NCI-H1048 (cell line): ENCODE data around the gene CAPN7.

Experiments used
- DNase-seq: peaks from one replicate; lab custom pipeline; 2025; lab: John Stamatoyannopoulos, UW

The CAPN7 gene

GRCh38 chr3:15199493-15200105 lies 6.4 kb upstream of the CAPN7 start:
- DNase-seq = no peak

- DNase-seq = no peak
These were observed 2.0 kb upstream of the CAPN7 start for GRCh38 chr3:15204005-15204404.

GRCh38 chr3:15205482-15205933 lies 538 bp upstream of the CAPN7 start:
- no peak for DNase-seq

- DNase-seq = no peak
These were observed 873 bp downstream of the CAPN7 start for GRCh38 chr3:15206662-15207576.

GRCh38 chr3:15207836-15208504 lies 1.9 kb downstream of the CAPN7 start:
- DNase-seq = no peak

- DNase-seq = no peak
These were observed 5.9 kb downstream of the CAPN7 start for GRCh38 chr3:15211937-15212336.

GRCh38 chr3:15214758-15215157 lies 8.7 kb downstream of the CAPN7 start:
- DNase-seq = no peak

- no peak for DNase-seq
These were observed 9.9 kb downstream of the CAPN7 start for GRCh38 chr3:15215996-15216395.

- DNase-seq = no peak
These were observed 10.5 kb downstream of the CAPN7 start for GRCh38 chr3:15216501-15216900.

GRCh38 chr3:15217011-15217671 lies 11.1 kb downstream of the CAPN7 start:
- DNase-seq = no peak

- DNase-seq = no peak
These were observed 11.8 kb downstream of the CAPN7 start for GRCh38 chr3:15217841-15218267.

- no peak for DNase-seq
These were observed 12.6 kb downstream of the CAPN7 start for GRCh38 chr3:15218689-15219088.

GRCh38 chr3:15220056-15220455 lies 14.0 kb downstream of the CAPN7 start:
- DNase-seq = no peak

- DNase-seq = no peak
These were observed 14.6 kb downstream of the CAPN7 start for GRCh38 chr3:15220661-15221060.

- DNase-seq = no peak
These were observed 15.7 kb downstream of the CAPN7 start for GRCh38 chr3:15221574-15222217.

GRCh38 chr3:15223685-15224572 lies 17.9 kb downstream of the CAPN7 start:
- no peak for DNase-seq

- no peak for DNase-seq
These were observed 22.1 kb downstream of the CAPN7 start for GRCh38 chr3:15228147-15228546.

GRCh38 chr3:15229262-15229661 lies 23.2 kb downstream of the CAPN7 start:
- no peak for DNase-seq

GRCh38 chr3:15241341-15241740 lies 35.3 kb downstream of the CAPN7 start:
- no peak for DNase-seq

GRCh38 chr3:15243822-15244482 lies 37.9 kb downstream of the CAPN7 start:
- no peak for DNase-seq
